NCI-H146 treated with DMSO at 0.1 percent for 48 hours (cell line): Measurements from ENCODE around the gene THOC6.
A peak's percentile ranks its signal among the peaks of the same experiment; 100 is the strongest.

ENCODE experiments used
- DNase-seq: peaks from one replicate; lab custom pipeline; 2025; ENCODE audit not compliant: unreplicated experiment; lab: John Stamatoyannopoulos, UW

The THOC6 gene

DNA sequence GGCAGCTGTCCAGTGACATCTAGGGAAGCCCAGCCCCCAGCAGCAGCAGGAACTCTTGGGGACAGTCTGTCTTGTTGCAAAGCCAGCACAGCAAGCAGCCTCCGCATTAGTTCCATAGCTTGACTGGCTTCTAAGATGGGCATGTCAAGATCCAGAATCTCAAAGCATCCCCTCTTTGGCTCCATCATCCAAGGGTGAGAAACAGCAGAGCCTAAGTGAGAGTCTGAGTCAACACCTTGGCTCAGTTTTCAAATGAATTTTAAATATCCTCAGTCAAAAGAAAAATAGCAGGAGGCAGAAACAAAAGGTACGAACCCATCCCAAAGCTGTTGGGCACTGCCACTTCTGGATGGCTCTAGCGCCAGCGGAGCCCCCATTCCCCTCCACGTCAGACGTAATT is 8.9 kb upstream of the THOC6 start:
- DNase-seq = no peak

DNA sequence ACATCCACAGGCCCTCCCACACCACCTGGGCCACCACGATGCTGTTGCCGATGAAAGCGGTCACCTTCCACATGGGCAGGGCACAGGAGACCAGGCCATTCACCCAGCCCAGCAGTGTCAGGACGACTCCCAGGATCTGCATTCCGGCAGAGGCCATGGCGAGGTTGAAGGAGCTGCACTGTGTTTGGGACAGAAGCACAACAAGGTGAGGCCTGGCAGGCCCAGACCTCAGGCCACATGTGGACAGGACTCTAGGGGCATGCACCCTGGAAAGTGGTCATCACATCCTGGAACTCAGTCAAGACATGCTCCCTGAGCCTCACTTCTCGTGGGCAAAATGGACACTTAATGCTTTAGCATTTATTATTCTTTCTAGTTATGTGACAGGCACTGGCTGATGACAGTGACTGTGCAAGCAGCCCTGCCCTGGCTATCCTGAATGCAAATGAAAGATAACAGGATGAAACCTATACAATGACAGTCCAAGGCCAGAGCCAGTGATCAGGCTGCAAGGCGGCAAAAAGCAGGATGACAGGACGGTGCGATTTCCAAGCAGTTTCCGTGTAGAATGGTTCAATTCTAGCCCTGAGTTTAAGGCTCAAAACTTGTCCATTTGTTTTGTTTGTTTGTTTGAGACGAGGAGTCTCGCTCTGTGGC is 7.8 kb upstream of the THOC6 start:
- DNase-seq = no peak

DNA sequence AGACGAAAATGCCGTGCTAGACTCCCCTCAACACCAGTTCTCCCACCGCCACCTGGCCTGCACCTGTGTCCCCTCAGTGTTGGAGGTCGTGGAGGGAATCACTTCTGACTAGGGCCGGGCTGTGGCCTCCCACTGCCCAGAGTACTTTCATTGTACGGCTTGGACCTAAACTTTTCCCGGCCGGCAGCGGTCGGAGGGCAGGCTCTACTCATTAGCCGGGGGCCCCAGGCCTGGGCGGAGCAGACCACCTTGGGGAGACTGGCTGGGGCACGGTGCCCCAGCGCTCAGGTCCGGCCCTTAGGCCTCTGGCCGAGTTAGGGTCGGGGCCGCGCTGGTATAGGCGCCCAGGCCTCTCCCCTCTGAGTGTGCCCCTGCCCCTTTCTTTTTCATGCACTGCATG is 6.5 kb upstream of the THOC6 start:
- DNase-seq = no peak

GRCh38 chr16:3017794-3018506 is 5.9 kb upstream of the THOC6 start, which contains the start of gene CLDN6:
Gene CLDN6 (minus strand): TSS chr16:3018183. CDS start chr16:3016021, 2,162 bp downstream.
- DNase-seq = no peak

GRCh38 chr16:3019594-3020246 is 4.1 kb upstream of the THOC6 start:
- no peak for DNase-seq

- DNase-seq = peak; percentile 29
Measured at GRCh38 chr16:3020247-3020603, 3.6 kb upstream of the THOC6 start, which contains the start of gene TNFRSF12A. Gene TNFRSF12A (plus strand): TSS chr16:3020368. CDS start chr16:3020398, 30 bp downstream.

- no peak for DNase-seq
Measured at GRCh38 chr16:3020604-3021448, 3.0 kb upstream of the THOC6 start.

DNA sequence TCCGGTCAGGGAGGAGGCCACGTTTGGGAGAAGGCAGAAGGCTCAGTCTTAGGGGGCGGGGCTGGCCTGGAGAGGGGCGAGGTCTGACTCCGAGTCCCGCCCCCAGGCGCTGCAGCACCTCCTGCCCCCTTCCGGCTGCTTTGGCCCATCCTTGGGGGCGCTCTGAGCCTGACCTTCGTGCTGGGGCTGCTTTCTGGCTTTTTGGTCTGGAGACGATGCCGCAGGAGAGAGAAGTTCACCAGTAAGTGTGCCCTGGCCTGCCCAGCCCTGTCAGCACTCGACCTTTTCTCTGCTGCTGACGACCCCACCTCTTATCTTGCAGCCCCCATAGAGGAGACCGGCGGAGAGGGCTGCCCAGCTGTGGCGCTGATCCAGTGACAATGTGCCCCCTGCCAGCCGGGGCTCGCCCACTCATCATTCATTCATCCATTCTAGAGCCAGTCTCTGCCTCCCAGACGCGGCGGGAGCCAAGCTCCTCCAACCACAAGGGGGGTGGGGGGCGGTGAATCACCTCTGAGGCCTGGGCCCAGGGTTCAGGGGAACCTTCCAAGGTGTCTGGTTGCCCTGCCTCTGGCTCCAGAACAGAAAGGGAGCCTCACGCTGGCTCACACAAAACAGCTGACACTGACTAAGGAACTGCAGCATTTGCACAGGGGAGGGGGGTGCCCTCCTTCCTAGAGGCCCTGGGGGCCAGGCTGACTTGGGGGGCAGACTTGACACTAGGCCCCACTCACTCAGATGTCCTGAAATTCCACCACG is 2.2 kb upstream of the THOC6 start:
- no peak for DNase-seq

DNA sequence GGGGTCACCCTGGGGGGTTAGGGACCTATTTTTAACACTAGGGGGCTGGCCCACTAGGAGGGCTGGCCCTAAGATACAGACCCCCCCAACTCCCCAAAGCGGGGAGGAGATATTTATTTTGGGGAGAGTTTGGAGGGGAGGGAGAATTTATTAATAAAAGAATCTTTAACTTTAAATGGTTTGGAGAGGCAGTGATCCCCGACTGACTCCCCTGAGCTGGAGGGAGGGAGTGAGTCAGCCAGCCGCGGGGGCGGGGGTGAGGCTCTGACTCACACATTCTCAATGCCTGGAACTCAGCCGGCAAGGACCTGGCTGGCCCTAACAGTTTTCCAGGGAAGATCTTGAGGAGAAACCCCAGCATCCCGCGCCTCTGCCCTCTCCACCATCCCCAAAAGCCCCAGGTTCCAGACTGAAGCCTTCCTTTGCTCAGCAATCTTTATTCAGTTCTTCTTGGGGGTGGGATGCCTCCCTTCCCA is 1.6 kb upstream of the THOC6 start:
- no peak for DNase-seq

- no peak for DNase-seq
Measured at GRCh38 chr16:3022684-3023414, 986 bp upstream of the THOC6 start.

DNA sequence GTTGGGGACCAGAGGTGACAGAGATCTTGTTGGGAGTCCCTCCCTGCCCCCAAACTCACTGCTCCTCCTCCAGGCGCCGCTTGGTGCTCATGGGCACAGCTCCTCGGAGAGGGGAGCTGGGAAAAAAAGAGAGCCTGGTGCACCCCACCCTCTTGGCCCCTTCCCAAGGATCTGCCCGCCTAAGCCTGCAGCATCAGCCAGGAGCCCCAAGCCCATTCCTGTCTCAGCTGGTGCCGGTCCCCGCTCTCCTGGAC is 493 bp upstream of the THOC6 start:
- DNase-seq = no peak

- DNase-seq = no peak
Measured at GRCh38 chr16:3025032-3026002, 1.5 kb downstream of the THOC6 start.

DNA sequence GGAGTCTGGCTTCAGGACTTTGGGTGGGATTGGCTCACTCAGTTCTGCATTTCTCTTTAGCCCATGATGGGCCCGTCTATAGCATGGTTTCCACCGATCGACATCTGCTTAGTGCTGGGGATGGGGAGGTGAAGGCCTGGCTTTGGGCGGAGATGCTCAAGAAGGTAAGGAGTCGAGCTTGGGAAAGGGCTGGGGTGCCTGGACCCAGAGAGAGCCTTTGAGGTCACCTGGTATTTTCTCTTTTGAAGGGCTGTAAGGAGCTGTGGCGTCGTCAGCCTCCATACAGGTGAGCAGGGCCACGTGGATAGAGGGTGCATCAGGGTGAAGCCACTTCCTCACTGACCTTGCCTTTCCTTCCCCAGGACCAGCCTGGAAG is 2.2 kb downstream of the THOC6 start:
- DNase-seq = no peak

GRCh38 chr16:3026609-3027488 is 3.0 kb downstream of the THOC6 start:
- DNase-seq = no peak

GRCh38 chr16:3027489-3027795 is 3.6 kb downstream of the THOC6 start:
- no peak for DNase-seq

DNA sequence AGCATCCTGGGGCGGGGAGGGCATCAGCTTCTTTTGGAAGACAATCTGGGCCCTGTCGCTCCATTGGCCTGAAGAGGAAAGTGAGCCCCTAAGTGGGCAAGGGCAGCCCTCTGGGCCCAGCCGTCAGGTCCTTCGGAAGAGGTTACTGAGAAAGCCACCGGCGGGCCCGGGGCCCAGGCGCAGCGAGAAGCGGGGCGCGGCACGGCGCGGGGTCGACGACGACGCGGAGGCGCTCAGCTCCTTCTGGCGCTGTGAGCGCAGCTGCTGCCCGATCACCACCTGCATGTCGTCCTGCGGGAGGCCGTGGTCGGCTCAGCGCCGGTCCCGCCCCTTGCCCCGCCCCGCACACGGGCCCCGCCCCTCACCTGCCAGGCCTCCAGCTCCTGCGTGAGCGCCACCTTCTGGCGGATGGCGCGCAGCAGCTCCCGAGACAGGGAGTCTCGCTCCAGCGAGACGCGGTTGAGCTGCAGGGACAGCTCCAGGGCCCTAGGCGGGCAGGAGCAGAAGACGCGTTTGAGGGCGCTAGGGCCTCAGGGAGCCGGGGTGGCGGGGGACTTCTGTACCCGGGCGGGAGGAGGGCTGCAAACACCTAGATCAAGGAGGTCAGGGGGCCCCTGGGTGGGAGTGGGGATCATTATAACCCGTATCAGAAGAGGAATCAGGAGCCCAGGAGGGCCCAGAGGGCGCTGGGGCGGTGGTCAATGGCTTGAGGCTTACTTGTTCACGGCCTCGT is 4.3 kb downstream of the THOC6 start:
- DNase-seq = peak; percentile 74

DNA sequence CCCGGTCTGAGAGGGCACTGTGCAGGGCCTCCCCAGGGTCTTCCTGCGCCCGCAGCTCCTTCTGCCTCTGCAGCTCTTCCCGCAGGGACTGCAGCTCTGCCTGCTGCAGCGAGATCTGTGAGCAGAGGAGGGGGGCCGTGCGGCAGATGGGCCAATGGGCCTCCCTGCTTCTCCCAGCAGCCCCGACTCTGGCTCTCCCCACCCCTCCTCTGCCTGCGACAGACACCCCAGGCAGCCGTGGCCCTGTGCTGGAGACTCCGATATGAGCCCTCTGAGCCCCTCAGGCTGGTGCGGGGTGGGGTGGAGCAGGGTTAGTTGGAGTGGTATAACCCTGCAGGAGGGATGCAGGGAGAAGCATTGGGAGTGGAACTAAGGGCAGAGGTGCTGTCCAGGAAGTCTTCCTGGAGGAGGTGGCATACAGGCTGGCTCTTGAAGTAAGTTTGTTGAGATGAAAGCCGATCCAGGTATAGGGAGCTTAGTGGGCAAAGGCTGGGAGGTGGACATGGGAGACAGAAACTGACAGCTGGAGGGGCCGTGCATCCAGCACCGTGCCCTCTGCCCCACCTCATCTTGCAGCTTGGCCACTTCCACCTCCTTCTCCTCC is 5.0 kb downstream of the THOC6 start:
- DNase-seq = no peak
